ENCODE data around the gene CBX8. TPM values are rescaled to one million over a fixed set of nuclear protein-coding genes. Genes with fewer than 3 reads are reported as not detected.
A peak's percentile ranks its signal among the peaks of the same experiment; 100 is the strongest.

CBX8 gene
- total and polyA plus RNA-seq, 2 donors from 2014 or later: 3.5 to 6.2 TPM

DNA sequence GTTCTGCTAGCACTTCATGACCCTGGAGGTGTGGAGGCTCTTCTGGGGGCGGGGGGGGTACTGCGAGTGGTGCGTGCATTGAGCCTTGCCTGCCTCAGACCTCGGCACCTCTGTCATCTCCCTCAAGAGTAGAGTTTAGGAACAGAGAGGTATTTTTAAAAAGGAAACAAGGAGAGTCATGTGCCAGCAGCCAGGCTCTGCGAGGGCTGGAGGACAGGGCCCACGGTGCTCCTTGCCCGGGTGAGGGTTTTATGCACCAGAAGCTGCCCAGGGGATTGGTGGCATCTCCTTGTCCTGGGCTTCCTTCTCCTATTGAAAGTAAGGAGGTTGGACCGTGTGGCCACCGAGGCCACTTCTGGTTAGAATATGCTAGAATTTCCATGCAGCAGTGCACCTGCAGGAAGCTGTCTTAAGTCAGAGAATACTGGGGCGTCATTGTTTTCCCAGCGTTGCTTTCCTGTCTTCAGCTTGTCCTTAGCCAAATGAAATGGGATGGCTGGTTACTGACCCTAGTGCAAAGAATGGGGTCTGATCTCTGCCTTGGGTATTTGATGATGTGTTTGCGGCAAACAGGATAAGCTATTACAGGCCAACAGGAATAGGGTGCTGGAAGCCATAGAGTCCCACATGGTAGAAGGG lies 15.7 kb downstream of the CBX8 start:
- Histone ChIP-seq H3K9me3 (ENCODE audit: control insufficient read depth in 2 of 3, insufficient read depth in 1 of 3, low read length in 3 of 3) (no peaks in the 10 kb centered on the region), H3K27me3 (ENCODE audit: control insufficient read depth, insufficient read depth, low read length) (no peaks in the 10 kb centered on the region), H3K4me1 (ENCODE audit: control insufficient read depth in 2 of 3, insufficient read depth in 2 of 3, low read depth in 1 of 3, low read length in 3 of 3) (peaks cover 0 to 6% (median 2%) of the 10 kb centered on the region in 3 donors), H3K4me3 (ENCODE audit: low read length in 3 of 3) (no peak overlapping the region), H3K27ac (ENCODE audit: low read depth in 2 of 2, low read length in 2 of 2) (no peak overlapping the region), H3K9ac (ENCODE audit: low read length in 3 of 3) (no peak overlapping the region), H3K36me3 (ENCODE audit: control insufficient read depth in 2 of 3, insufficient read depth in 3 of 3, low read length in 3 of 3) (no peaks in the 10 kb centered on the region)
- peak in 1 of 5 donors; percentile 36 for DNase-seq
- no peak for FAIRE-seq
- intact Hi-C loops (cut with DNase I): no loop called here
- TF ChIP-seq, protein P1, sequence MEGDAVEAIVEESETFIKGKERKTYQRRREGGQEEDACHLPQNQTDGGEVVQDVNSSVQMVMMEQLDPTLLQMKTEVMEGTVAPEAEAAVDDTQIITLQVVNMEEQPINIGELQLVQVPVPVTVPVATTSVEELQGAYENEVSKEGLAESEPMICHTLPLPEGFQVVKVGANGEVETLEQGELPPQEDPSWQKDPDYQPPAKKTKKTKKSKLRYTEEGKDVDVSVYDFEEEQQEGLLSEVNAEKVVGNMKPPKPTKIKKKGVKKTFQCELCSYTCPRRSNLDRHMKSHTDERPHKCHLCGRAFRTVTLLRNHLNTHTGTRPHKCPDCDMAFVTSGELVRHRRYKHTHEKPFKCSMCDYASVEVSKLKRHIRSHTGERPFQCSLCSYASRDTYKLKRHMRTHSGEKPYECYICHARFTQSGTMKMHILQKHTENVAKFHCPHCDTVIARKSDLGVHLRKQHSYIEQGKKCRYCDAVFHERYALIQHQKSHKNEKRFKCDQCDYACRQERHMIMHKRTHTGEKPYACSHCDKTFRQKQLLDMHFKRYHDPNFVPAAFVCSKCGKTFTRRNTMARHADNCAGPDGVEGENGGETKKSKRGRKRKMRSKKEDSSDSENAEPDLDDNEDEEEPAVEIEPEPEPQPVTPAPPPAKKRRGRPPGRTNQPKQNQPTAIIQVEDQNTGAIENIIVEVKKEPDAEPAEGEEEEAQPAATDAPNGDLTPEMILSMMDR (IDR thresholded peaks at IDR 0.05; ENCODE audit: borderline replicate concordance, extremely low read depth, insufficient read depth): no peak

DNA sequence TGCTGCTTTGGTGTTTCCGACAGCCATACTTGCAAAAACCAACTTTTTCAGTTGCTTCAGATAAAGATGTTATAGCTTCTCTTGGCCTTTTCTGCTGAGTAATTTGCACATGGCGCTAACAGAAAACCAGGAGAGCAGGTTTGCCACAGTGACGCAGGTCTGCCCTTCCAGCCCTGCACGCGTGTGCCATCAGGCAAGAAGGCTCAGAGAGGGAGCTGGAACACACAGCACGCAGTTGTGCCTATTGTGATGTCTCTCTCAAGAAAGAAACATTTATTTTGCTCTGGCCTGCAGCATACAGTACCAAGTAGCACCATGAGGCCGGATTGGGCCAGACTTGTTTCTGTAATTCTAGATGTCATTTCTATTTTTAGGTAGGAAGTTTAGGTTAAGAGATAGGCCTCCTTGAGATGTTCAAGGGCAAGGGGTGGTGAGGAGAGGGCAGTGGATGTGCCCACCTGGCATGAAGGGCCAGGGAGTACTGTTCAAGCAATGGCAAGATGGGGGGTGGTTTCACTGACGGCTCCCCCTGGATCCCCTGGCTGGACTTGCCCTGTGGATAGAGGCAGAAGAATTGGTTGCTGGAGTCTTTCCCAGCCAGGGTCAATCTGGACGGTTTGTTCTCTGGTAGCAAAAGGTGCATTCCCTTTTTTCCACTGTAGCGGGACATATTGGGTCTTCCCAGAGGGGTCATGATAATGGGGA lies 17.1 kb downstream of the CBX8 start:
- Histone ChIP-seq H3K36me3 (ENCODE audit: control insufficient read depth in 2 of 3, insufficient read depth in 3 of 3, low read length in 3 of 3) (no peaks in the 10 kb centered on the region), H3K27me3 (ENCODE audit: control insufficient read depth, insufficient read depth, low read length) (no peaks in the 10 kb centered on the region), H3K4me3 (ENCODE audit: low read length in 3 of 3) (no peak overlapping the region), H3K27ac (ENCODE audit: low read depth in 2 of 2, low read length in 2 of 2) (no peak overlapping the region), H3K9me3 (ENCODE audit: control insufficient read depth in 2 of 3, insufficient read depth in 1 of 3, low read length in 3 of 3) (no peaks in the 10 kb centered on the region), H3K4me1 (ENCODE audit: control insufficient read depth in 2 of 3, insufficient read depth in 2 of 3, low read depth in 1 of 3, low read length in 3 of 3) (peaks cover 0 to 6% (median 2%) of the 10 kb centered on the region in 3 donors), H3K9ac (ENCODE audit: low read length in 3 of 3) (no peak overlapping the region)
- no peak for FAIRE-seq
- DNase-seq: peak in 1 of 5 donors; percentile 32
- TF ChIP-seq, protein P1 (IDR thresholded peaks at IDR 0.05; ENCODE audit: borderline replicate concordance, extremely low read depth, insufficient read depth): no peak
- intact Hi-C loops (cut with DNase I): no loop called here

DNA sequence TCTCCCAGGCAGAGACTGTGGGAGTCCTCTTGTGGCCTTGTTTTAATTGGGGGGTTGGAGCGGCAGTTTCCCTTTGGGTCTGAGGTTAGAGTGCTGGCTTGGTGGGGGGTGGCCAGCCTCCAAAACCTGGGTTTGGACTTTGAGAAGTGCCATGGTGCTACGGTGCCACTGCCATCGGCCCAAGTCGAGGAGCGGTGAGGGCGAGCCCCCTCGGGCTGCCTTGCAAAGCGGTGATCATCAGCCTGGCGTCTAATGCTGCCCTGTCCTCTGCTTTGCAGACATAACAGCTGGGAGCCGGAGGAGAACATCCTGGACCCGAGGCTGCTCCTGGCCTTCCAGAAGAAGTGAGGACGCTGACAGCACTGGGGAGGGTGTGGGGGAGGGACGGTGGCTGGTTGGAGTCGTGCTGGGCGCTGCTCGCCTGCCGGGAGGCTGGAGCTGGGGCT lies 17.8 kb downstream of the CBX8 start:
- no peak for FAIRE-seq
- Histone ChIP-seq H3K36me3 (ENCODE audit: control insufficient read depth in 2 of 3, insufficient read depth in 3 of 3, low read length in 3 of 3) (no peaks in the 10 kb centered on the region), H3K9ac (ENCODE audit: low read length in 3 of 3) (no peak overlapping the region), H3K27me3 (ENCODE audit: control insufficient read depth, insufficient read depth, low read length) (no peaks in the 10 kb centered on the region), H3K4me3 (ENCODE audit: low read length in 3 of 3) (peak overlapping the region in 1 of 3 donors; percentile 51), H3K9me3 (ENCODE audit: control insufficient read depth in 2 of 3, insufficient read depth in 1 of 3, low read length in 3 of 3) (no peaks in the 10 kb centered on the region), H3K27ac (ENCODE audit: low read depth in 2 of 2, low read length in 2 of 2) (no peak overlapping the region), H3K4me1 (ENCODE audit: control insufficient read depth in 2 of 3, insufficient read depth in 2 of 3, low read depth in 1 of 3, low read length in 3 of 3) (peaks cover 0 to 6% (median 2%) of the 10 kb centered on the region in 3 donors)
- DNase-seq: peak; percentile 31 to 73 (median 70)
- intact Hi-C loops (cut with DNase I): no loop called here
- TF ChIP-seq, protein P1 (IDR thresholded peaks at IDR 0.05; ENCODE audit: borderline replicate concordance, extremely low read depth, insufficient read depth): no peak

Data from kidney (tissue), 14 donors.